Right lobe of liver (tissue), 6 donors: Measurements from ENCODE around the gene TEX26. TPM values are rescaled to one million over a fixed set of nuclear protein-coding genes. Genes with fewer than 3 reads are reported as not detected.
A peak's percentile ranks its signal among the peaks of the same experiment; 100 is the strongest.
"Not testable (repeated sequence)": the region's sequence is repeated elsewhere in the genome, so short reads cannot be mapped to it uniquely, and the experiment has no call there.

Experiments used
- ATAC-seq, 4 donors: fragments of 200-7000 bp; cut with Tn5 transposase; one replicate each; pipeline ENCODE4 v1.9.1; 2020; ENCODE audit warnings: mild to moderate bottlenecking in 4 of 4, moderate library complexity in 4 of 4
- DNase-seq, 3 donors: peaks; one replicate each; pipeline ENCODE4 v3.0.0-alpha.2; 2020
- H3K27ac ChIP-seq, 3 donors: fragments of 200-600 bp; one replicate each; pipeline ENCODE4 v1.8.0; 2022
- H3K27me3 ChIP-seq, 2 donors: fragments of 200-600 bp; one replicate each; pipeline ENCODE4 v1.8.0; 2022
- H3K36me3 ChIP-seq, 4 donors: fragments of 200-600 bp; sonication (generic) in 1 of 4; one replicate each; pipeline versions ENCODE4 v1.5.1 to v1.8.0; 2017 to 2022; ENCODE audit warnings: control low read depth in 1 of 4
- H3K4me1 ChIP-seq, 4 donors: fragments of 200-600 bp; sonication (generic) in 1 of 4; one replicate each; pipeline versions ENCODE4 v1.5.1 to v1.8.0; 2017 to 2022; ENCODE audit warnings: control low read depth in 1 of 4
- H3K4me3 ChIP-seq, 3 donors: fragments of 200-600 bp; one replicate each; pipeline ENCODE4 v1.8.0; 2022
- H3K9me3 ChIP-seq, 4 donors: fragments of 200-600 bp; sonication (generic) in 1 of 4; one replicate each; pipeline versions ENCODE4 v1.5.1 to v1.8.0; 2017 to 2022; ENCODE audit warnings: control low read depth in 1 of 4
- POLR2A ChIP-seq: fragments of 450-650 bp; IDR thresholded peaks from one replicate; pipeline ENCODE4 v1.6.1; 2017; ENCODE audit warnings: antibody characterized with exemption, mild to moderate bottlenecking
- WGBS: methylation state at CpG from one replicate; pipeline ENCODE4 v1.1.6; 2018; ENCODE audit warnings: low coverage, low lambda C conversion rate; ENCODE audit not compliant: insufficient coverage; ENCODE audit errors: missing lambda C conversion rate; 5-methylcytosine and 5-hydroxymethylcytosine counted together
- intact Hi-C, 2 donors: fragments of 100-400 bp; cut with DNase I; formaldehyde crosslinking; loops; one replicate each; pipeline versions ENCODE4 v1.11.2 to v1.14.1; 2022
- total RNA-seq, 6 experiments: library from RNA; depleted of rRNA in 2 of 6; stranded (reverse); fragments of >200 nt in 2 of 6; fragmentation: NEBNext Ultra II Directional in 3 of 6; extraction: Animal tissue kit (Norgen Biotek cat#: 25700) in 3 of 6; gene quantifications; one replicate each; pipeline versions ENCODE4 v1.1.0 to v1.2.4, GENCODE V29; 2016 to 2023
- TF ChIP-seq, protein P1 (sequence below), 4 donors: fragments of 200-600 bp in 3 of 4; fragments of 450-650 bp in 1 of 4; IDR thresholded peaks; one replicate each; pipeline versions ENCODE4 v1.5.1 to v1.8.0; 2016 to 2022; ENCODE audit warnings: antibody characterized with exemption in 4 of 4, mild to moderate bottlenecking in 2 of 4
- donor health status: DM: no; HTN: yes; CAD: no.
- donor health status: DM: no; HTN: no; CAD: no.
- donor health status: DM: no; HTN: no; CAD: no.
- donor health status: DM: no; HTN: yes; CAD: no.
- donor health status: DM: no; HTN: yes; CAD: no.

Gene TEX26
- total RNA-seq, 6 experiments from 2014 or later, result 0.37 TPM; not detected in 5

DNA sequence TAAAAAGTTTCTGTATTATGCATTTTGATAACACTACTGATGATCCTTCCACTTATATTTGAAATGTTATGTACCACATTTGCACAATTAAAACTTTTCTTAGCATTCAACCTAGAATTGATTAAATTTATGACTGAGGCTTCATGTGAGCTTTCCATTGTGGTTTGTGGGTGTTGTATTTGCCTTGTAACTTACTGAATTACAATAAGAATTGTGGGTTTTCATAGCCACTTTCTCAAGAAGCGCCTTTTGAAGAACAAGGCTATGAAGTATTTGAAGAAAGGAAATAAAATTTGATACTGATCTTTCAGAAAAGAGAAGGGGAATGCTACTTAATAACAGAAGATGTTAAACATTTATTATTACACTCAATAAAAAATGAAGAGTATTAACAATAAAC, 7.0 kb upstream of the TEX26 start:
- intact Hi-C loops, result no loop called here
- Histone ChIP-seq H3K4me1 (no peaks in the 10 kb centered on the region), H3K27me3 (no peaks in the 10 kb centered on the region), H3K9me3 (no peaks in the 10 kb centered on the region), H3K27ac (no peak overlapping the region), H3K36me3 (no peaks in the 10 kb centered on the region), H3K4me3 (no peak overlapping the region)
- no peak for TF ChIP-seq POLR2A
- TF ChIP-seq, protein P1, sequence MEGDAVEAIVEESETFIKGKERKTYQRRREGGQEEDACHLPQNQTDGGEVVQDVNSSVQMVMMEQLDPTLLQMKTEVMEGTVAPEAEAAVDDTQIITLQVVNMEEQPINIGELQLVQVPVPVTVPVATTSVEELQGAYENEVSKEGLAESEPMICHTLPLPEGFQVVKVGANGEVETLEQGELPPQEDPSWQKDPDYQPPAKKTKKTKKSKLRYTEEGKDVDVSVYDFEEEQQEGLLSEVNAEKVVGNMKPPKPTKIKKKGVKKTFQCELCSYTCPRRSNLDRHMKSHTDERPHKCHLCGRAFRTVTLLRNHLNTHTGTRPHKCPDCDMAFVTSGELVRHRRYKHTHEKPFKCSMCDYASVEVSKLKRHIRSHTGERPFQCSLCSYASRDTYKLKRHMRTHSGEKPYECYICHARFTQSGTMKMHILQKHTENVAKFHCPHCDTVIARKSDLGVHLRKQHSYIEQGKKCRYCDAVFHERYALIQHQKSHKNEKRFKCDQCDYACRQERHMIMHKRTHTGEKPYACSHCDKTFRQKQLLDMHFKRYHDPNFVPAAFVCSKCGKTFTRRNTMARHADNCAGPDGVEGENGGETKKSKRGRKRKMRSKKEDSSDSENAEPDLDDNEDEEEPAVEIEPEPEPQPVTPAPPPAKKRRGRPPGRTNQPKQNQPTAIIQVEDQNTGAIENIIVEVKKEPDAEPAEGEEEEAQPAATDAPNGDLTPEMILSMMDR (IDR thresholded peaks at IDR 0.05), result no peak
- DNase-seq (no peak), ATAC-seq (no peak)
- 68% methylated on average over 1 of the region's 1 CpG for WGBS

DNA sequence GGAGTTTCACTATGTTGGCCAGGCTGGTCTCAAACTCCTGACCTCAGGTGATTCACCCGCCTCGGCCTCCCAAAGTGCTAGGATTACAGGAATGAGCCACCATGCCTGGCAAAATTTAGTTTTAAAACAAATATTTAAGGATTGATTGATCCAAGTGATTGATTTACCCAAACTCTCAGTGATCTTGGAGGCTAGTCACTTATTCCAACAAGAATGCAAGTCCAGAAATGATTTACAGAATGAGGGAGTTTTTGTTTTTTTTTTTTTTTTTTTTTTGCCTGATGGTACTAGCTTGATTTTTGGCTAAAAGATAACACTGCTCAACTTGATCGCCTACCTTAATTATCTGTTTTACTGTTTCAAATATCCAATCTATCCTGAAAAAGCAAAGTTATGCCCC, 5.7 kb upstream of the TEX26 start:
- intact Hi-C loops, result no loop called here
- TF ChIP-seq POLR2A, result no peak
- TF ChIP-seq, protein P1 (IDR thresholded peaks at IDR 0.05), result no peak
- Histone ChIP-seq H3K4me1 (no peaks in the 10 kb centered on the region), H3K27ac (no peak overlapping the region), H3K36me3 (no peaks in the 10 kb centered on the region), H3K9me3 (no peaks in the 10 kb centered on the region), H3K4me3 (no peak overlapping the region), H3K27me3 (no peaks in the 10 kb centered on the region)
- ATAC-seq (peak in 1 of 4 donors; percentile 49), DNase-seq (no peak)
- WGBS, result 36% methylated on average over 3 of the region's 3 CpGs

DNA sequence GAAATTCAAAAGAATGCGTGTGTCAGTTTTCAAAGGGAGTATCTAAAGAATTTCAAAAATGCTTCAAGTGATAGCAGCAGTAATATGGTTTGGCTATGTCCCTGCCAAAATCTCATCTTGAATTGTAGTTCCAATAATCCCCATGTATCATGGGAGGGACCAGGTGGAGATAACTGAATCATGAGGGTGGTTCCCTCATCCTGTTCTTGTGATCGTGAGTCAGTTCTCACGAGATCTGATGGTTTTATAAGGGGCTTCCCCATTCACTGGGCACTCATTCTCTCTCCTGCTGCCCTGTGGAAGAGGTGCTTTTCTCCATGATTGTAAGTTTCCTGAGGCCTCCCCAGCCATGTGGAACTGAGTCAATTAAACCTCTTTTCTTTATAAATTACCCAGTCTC, 5.3 kb upstream of the TEX26 start:
- intact Hi-C loops, H3K4me1 ChIP-seq, H3K27me3 ChIP-seq, H3K4me3 ChIP-seq, DNase-seq, H3K36me3 ChIP-seq, H3K27ac ChIP-seq, H3K9me3 ChIP-seq, ATAC-seq: not testable (repeated sequence)
- WGBS, result 82% methylated on average over 3 of the region's 3 CpGs

DNA sequence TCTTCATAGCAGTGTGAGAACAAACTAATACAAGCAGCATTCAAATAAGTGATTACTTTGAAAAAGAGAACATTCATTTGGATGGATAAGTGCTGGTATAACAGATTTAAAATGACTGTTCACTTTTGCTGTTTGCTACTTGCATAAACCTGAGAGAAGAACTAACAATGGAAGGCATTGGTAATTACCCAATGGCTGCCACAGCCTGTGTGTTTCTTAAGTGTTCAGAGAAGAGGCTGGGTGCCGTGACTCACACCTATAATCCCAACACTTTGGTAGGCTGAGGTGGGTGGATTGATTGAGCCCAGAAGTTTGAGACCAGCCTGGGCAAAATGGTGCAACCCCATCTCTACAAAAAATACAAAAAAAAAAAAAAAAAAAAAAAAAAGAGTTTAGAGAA, 4.9 kb upstream of the TEX26 start:
- no peaks in the 10 kb centered on the region for H3K27me3 ChIP-seq
- ATAC-seq (no peak), DNase-seq (no peak)
- H3K36me3 ChIP-seq, result no peaks in the 10 kb centered on the region
- no peaks in the 10 kb centered on the region for H3K4me1 ChIP-seq
- H3K4me3 ChIP-seq, result no peak overlapping the region
- intact Hi-C loops, result no loop called here
- no peaks in the 10 kb centered on the region for H3K9me3 ChIP-seq
- WGBS, result 44% methylated on average over 1 of the region's 1 CpG
- H3K27ac ChIP-seq, result no peak overlapping the region
- TF ChIP-seq, protein P1 (IDR thresholded peaks at IDR 0.05), result no peak
- no peak for TF ChIP-seq POLR2A

DNA sequence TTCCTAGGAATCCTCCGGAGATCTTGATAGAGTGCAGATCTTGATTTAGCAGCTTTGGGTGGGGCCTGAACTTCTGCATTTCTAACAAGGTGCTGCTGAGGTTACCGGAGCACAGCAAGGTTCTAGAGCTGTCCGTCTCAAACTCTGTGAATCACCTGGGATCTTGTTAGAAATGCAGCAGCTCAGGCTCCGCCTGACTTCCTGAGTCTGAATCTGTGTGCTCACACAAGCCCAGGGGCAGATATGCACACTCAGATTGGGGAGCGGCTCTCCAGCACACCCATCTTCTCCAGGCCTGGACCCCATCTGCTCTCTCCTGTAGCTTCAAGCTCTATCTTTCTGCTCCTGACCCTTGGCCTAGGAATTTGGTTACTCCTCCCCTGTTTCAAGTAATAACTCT, 3.5 kb upstream of the TEX26 start:
- DNase-seq (no peak), ATAC-seq (no peak)
- Histone ChIP-seq H3K9me3 (no peaks in the 10 kb centered on the region), H3K36me3 (no peaks in the 10 kb centered on the region), H3K4me1 (no peaks in the 10 kb centered on the region), H3K27me3 (no peaks in the 10 kb centered on the region), H3K4me3 (no peak overlapping the region), H3K27ac (no peak overlapping the region)
- intact Hi-C loops, result no loop called here
- 14% methylated on average over 1 of the region's 5 CpGs for WGBS
- TF ChIP-seq, protein P1 (IDR thresholded peaks at IDR 0.05), result no peak
- TF ChIP-seq POLR2A, result no peak
